ENCODE results near the gene ATOH8.

The ATOH8 gene

DNA sequence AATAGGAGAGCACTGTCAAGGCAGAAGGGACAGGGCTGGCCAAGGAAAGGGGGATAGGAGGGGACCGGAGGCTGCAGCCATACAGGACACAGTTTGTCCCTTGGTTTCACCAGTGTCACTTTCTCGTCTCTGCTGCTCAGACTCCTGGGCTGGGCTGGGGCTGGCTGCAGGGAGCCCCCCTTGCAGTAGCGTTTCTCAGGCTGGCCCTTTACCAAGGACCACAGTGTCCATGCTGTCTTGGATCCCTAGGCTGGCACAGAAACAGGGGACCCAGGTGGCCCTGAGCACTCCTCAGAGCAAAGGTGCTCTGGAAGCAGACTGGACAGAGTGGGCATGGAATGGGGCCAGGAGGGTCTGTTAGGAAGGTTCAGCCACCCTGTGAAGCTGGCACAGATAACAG lies 34.8 kb downstream of the ATOH8 start:
- DNase-seq = no peak

DNA sequence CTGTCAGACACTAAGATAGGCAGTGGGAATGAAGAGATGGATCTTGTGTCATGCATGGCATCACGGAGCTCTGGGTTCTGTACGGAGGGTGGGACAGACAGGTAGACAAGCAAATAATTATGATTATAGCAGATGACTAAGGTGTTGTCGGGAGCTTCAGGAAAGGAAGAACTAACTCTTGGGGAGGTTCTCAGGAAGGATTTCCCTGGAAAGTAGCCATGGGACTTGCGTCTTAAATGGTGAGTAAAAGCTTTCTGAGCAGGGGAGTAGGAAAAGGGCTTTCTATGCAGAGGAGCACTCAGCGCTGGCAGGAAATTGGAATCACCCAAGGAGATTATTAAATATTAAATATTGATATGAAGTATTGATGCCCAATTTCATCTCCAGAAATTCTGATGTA lies 35.5 kb downstream of the ATOH8 start:
- DNase-seq = no peak

DNA sequence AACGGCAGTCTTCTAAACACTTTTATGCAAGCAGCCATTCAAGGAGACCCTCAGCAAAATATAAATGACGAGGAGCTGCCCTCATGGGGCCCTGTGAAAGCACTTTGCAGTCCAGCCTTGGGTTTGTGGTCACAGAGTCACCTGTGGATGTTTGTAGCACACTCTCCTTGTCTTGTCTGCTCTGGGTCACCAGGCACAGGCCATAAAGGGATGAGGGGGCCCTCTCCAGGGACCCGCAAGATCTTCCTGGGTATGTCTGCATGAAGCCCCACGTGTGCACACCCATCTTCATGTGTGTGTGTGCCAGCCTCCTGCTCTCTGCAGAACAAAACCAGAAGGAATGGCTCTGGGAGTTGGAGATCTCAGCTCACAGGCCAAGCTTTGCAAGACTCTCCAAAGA lies 36.2 kb downstream of the ATOH8 start:
- DNase-seq = no peak

DNA sequence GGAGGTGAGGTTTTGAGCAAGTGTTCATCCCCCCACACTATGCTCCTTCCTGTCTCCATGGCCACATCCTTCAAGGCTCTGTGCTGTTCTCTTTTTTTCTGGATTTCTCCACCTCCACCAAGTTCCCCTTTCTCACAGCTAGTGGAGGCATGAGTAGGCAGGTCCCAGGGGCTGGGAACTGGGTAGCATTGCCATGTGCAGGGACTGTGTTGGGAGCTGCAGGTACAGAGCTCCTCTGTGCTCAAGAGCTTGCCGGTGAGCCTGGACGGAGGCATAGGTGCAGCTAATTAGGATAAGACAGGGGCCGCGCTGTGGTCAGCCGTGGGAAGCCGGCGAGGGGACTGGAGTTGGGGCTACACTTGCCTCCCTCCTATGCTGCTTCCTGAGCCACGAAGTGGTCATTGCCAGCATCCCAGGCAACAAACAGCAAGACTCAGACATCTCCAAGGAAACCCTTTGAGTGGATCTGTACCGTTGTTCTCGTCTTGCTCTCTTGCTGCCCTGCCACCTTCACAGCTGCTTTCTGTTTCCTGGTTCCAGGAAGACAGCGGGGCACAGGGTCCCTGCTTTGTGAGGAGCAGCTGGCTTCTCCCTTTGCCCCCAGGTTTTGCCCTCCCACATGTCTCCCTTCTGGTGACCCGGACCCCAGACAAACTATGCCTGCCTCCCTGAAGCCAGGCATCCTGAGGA lies 36.9 kb downstream of the ATOH8 start:
- no peak for DNase-seq

DNA sequence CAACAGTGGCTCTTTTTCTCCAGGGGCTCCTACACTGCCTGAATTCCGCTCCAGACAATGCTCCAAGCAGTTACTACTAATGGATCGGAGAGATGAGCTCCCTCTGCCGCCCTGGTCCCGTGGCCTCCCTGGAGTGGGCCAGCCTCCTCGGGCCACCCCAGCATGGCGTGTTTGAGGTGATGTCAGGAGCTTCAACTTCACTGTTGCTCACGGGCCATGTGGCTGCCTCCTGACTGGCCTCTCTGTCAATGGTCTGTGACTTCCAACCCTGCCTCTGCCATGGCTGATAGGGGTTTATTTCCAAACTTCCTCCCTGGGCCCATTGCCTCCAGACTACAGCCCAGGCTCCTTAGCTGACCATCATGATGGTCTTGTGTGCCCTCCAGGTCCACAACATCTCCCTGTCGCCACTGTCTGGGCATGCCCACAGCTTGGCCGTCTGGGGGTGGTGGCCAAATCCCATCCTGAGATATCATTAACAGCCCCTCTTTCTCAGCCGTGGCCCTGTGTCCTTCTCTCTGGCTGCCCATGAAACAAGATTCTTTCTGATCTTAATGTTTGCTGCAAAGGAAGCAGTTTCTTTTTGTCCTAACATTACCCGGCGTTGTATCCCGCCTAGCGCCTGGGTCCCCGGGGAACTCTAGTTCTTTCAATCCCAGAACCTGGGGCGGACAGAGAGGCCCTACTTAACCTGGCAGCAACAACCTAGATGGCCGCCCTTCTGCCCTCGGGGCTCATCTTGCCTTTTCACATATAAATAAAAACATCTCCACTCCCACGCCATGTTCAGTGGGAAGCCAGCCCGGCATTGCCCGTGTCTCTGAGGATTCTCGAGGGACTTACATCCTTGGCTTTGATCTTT lies 38.1 kb downstream of the ATOH8 start:
- DNase-seq = no peak

DNA sequence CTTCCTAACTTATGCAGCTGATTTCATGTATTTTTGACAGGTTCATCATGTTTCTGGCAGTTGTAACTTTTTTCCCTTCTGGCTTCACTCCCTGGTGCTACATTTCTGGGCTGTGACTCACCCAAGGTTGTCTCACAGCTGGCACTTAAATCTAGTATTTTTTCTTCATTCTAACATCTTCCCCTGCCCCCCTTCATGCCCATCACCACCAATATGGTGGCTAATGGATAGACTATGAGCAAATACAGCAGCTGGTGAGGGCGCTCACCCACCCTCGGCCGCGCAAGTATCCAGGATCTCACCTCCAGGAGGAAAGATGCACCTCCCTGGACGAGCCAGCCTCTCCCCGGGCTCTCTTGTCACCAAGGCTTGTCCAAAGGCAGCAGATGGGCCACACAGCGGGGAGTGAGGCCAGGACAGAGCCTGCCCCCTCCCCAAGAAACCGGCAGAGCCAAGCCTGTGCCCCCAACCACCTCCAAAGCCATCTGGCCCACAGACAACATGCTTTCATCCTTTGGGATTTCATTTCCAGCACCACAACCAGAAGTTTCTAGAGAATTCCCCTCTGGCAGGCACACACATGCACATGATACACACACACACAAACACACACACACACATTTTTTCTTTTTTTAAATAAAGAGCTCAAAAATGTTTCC lies 39.1 kb downstream of the ATOH8 start:
- DNase-seq = no peak

DNA sequence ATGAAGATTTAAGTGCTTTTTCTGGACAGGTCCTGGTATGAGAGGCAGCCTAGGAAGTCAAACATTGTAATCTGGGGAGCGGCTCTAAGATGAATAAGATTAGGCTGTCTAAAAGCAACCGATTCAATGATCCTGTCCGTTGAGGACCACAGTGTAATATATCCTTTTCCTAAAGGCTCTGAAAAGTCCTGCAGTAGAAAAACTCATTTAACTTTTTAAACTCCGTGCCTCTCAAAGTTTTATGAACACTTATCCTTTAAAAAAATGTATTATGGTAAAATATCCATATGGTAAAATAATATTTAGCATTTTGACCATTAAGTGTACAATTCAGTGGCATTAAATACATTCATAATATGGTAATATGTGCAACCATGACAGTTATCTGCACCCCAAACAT lies 39.8 kb downstream of the ATOH8 start:
- DNase-seq = no peak

DNA sequence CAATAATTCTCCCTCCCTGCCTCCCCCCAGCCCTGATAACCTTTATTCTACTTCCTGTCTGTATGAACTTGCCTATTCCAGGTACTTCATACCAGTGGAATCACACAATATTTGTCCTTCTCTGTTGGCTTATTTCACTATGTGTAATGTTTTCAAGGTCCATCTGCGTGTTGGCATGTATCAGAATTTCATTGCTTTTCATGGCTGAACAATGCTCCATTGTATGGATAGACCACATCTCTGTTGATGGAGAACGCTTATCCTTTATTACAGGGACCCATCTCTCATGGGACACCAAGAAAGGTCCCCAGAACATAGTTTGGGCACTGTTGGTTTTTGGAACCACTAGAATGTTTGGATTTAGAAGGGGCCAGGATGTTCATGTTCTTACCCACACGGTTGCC lies 40.2 kb downstream of the ATOH8 start:
- DNase-seq = no peak

DNA sequence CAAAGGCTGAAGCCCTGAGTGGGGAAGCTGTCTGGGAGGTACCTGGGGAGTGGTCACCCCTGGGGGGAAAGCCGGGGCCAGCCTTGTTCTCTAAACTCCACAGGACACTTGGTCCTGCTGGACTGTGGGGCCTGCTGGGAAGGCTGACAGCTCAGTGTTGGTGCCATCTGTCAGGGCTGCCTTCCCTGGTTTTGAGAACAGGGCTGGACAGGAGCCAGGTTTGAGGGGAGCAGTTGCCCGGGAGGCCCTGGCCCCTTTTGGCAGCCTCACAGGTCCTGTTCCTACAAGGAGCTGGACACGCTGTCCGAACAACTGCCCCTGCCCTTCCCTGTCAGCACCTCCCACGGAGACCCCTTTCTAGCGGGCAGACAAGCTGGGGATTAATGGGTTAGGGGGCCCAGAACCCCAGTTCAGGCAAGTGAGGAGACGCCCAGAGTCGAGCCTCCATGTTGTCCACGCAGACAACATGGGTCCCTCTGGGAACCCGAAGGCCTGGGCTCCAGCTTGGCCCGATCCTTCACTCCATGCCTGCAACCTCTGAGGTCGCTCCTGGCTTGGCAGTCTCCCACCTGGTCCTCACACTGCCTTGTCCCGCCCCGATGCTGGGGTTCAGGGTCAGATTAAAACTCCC lies 40.8 kb downstream of the ATOH8 start:
- DNase-seq = no peak

DNA sequence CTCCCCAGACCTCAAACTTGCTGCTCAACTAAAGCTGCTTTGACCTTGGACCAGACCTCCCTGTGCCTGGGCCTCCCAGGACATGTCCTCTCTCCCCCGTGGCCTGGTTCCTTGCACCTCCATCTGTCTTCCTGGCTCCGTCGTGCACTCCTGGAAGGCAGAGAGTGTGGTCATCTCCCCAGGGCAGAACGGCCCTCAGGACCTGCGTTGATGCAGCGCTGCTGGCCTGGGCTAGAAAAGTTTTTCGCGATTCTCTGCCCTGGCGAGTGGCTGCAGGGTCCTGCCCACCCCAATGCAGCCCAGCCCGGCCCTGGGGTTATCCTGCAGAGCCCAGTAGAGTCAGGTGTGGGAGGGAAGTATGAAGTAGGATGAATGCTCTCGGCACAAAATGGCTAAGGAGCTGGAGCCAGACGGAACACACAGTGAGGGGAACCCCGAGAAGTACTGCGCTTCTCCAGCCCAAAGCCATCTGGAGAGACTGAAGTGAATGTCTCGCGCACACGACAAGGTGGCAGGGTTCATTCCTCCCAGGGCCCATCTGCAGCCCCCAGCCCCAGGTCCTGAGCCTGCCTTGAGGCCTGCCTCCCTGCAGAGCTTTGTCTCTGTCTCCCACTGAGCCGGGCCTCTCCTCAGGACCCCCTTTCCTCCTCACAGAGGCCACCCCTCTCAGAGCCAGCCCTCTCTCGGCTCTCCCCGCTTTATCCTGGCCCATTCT lies 41.7 kb downstream of the ATOH8 start:
- no peak for DNase-seq

DNA sequence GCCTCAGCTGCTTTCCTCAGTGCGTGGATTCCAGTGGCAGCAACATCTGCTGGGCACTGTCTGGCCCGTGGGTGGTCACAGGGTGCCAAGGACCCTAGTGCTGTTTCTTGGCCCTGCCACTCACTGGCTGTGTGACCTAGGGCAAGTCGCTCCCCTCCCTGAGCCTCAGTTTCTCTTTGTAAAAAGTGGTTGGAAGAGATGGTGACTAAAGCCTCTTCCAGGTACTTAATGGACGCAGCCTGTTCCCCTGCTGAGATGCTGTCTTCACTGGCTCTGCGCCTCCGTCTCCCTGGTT lies 42.2 kb downstream of the ATOH8 start:
- DNase-seq = no peak

DNA sequence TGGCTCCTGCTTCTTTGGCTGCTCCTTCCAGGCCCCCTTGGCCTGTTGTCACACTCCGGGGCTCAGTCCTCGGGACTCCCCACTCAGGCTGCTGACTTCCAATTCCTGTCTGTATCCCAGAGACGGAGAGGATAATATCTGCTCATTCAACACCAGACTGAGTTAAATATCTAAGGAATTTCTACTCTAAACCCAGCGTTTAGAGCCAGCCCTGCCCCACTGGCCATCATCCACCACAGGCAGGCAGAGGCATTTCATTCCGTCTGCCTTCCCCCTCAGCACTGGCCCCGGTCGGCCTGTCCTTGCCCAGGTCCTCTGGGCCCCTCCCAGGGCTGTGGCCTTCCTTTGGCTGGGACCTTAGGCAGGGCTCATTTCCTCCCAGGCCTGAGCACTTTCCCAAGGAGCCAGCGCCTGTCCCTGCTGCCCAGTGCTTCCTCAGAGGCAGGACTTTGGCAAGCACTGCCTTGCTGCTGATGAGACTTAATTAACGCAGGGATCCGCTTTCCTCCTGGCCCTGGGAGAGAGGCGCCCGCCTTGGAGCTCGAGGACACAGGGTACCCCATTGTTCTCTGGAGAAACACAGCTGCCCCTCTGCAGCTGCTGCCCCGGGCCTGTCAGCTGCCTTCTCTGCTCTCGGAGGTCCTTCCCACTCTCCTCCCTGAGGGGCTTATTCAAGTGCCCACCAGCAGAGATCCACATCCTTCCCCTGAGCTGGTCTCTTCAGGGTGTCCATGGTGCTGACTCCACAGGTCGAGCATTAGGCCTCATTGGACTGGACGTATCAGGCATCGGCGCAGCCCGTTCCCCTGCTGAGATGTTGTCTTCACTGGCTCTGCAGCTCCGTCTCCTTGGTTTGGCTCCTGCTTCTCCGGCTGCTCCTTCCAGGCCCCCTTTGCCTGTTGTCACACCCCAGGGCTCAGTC lies 42.8 kb downstream of the ATOH8 start:
- DNase-seq = no peak

DNA sequence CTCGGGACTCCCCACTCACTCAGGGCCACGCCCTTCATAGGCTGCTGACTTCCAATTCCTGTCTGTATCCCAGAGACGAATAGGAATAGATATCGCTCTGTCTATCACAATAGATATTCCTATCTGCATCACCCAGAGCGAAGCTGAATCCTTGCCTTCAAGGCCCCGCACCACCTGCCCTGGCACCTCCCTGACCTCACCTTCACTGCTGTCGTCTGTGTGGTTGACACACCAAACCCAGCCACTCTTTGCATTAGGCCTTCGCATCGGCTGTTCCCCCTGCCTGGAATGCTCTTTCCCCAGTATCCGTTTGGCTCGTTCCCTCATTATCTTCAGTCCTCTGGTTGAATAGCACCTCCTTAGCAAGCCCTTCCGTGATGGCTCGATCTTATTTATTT lies 43.5 kb downstream of the ATOH8 start:
- no peak for DNase-seq

DNA sequence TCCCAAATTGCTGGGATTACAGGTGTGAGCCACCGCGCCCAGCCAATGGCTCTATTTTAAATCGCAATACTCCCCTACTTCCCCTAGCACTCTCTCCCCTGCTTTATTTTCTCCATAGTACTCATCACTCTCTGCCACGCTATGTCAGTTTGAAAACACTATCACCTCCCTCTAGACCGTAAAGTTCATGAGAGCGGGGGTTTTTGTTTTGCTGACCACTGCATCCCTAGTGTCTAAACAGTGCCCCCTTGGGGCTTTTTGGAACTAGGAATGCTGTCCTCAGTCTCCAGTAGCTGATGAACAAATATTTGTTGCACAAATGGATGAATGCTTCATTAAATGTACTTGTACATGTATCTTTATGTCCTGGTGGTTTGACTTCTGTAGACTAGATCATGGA lies 44.1 kb downstream of the ATOH8 start:
- DNase-seq = no peak

DNA sequence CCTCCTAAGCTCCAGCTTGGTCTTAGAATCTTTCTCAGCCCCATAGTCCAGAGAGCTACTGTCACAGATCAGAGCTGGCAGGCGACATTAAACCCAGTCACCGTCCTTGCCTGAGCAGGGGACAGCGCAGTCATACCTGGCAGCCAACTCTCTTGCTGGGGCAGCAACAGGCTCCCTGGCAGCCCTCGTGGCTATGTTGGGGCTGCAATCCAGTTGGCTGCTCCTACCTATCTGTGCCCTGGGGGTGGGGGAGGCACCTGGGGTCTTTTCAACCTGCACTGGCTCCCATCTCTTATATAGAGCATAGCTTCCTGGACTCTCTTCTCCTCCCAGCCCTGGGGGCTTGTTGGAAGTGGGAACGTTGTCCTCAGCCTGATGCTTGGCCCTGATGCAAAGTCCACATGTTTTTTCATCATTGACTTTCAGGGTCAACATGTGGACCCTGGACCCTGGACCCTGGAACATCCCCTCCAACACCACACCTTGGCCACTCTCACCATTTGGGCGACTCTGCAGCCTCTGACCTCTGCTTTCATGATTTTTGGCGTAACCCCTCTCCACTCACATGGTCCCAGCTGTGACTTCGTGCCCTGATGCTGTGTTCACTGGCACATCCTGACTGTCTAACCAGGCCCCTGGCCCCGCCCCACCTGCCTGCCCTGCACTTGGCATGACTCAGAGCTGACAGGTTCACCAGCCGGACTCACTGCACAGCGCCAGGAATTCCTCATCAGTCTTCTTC lies 45.6 kb downstream of the ATOH8 start:
- no peak for DNase-seq

DNA sequence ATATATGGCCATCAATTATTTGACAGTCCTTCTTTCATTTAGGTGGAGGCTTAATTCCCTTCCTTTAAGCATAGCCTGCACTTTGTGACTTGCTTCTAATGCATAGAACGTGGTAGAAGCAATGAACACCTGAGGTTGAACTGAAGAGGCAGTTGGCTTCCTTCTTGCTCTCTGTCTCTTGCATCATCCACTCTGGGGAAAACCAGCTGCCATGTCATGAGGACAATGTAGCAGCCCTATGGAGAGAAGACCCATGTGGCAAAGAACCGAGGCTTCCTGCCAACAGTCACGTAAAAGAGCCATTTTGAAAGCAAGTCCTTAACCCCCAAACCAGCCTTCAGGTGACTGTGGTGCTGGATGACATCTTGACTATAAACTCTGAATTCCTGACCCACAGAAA lies 46.8 kb downstream of the ATOH8 start:
- DNase-seq = no peak

DNA sequence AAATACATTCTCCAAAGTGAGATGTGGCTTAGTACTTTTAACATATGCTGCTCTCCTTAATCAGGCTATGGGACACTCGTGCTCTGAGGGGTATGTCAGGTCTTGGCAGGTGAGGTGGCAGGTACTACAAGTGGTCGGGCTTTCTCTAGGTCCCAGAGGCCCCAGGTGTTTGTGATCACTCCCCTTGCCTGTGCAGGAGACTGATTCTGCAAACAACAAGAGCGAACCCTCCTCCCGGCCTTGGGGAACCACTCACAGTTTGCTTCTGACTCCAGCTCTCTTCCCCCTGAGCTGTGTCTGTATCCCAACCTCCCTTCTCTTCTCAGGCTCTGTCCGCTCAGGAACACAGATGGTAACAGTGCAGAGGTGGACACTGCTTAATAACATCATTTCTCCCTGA lies 48.1 kb downstream of the ATOH8 start:
- no peak for DNase-seq

DNA sequence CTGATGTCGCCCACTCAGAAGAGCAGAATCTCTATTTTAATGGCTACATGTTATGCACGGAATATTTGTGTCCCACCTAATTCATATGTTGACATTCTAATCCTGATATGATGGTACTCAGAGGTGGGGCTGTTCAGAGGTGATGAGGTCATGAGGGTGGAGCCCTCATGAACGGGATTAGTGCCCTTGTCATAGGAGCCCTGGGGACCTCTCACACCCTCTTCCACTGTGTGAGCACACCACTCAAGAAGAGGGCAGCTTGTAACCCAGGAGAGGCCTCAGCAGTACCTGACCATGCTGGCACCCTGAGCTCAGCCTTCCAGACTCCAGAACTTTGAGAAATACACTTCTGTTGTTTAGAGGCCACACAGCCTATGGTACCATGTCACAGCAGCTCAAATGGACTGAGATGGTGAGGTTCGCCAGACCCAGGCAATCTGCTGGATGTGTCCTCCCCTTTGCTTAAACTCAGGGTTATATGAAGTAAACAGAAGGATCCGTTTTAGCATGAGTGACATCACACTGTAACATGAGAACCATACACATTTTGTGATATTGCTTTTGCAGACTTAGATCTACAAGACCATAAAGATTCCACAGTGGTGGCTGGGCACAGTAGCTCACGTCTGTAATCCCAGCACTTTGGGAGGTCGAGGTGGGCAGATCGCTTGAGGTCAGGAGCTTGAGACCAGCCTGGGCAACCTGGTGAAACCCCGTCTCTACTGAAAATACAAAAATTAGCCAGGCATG lies 48.7 kb downstream of the ATOH8 start:
- DNase-seq = no peak

DNA sequence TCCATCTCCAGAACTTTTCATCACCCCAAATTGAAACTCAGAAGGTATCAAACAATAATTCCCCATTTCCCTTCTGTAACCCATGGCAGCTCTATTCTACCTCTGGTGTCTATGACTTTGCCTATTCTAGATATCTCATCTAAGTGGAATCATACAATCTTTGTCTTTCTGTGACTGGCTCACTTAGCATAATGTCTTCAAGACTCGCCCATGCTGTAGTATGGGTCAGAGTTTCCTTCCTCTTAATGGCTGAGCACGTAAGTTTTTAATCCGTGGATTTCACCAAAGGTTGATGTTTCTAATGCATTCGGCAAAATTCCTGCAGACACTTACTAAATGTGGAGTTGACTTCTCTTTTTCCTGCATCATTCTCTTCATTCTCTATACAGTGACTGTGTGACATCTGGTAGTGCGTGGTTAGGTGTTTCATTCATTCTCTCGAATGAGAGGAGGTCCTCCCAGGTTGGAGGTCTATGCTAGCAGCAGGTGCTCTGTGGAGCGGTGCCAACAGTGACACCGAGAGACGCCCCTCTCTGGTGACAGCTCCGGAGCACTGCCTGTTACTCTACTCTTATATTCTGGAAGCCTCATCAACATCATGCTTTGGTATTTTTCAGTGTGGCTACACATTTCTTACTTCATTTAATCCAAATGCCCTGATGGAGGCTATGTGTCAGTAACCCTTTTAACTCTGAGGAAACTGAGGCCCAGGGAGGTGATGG lies 50.1 kb downstream of the ATOH8 start:
- DNase-seq = no peak

DNA sequence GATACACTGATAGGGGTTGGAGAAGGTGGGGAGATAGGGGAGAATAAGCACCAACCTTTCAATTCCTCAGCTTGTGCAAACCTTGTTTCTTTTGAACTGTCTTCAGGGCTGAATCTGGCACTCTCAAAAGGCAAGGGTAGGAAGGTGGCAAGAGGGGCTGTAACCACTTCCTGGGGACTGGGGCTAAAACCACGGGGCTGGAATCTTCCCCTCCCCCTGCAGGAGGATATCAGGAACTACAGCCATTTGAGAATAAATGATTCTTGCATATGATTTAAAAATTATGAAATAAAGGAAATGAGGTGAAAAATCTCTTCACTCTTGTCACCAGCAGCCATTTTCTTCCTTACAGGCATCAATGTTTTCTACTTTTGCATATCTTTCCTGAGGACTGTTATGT lies 50.8 kb downstream of the ATOH8 start:
- DNase-seq = peak in 2 of 5 experiments; percentile 16 to 59

Measured in T-helper 2 cell (primary cell).